GM19468 (cell line): ENCODE measurements around the gene SLC25A13.
A peak's percentile ranks its signal among the peaks of the same experiment; 100 is the strongest.
"Not testable (repeated sequence)": the region's sequence is repeated elsewhere in the genome, so short reads cannot be mapped to it uniquely, and the experiment has no call there.

ENCODE experiments used
- ATAC-seq: cut with Tn5 transposase; IDR thresholded peaks from one replicate; pipeline ENCODE4 v1.9.1; 2021; ENCODE audit warnings: mild to moderate bottlenecking, moderate library complexity, moderate number of reproducible peaks; ENCODE audit not compliant: unreplicated experiment; ENCODE audit errors: extremely low read depth

Gene SLC25A13

DNA sequence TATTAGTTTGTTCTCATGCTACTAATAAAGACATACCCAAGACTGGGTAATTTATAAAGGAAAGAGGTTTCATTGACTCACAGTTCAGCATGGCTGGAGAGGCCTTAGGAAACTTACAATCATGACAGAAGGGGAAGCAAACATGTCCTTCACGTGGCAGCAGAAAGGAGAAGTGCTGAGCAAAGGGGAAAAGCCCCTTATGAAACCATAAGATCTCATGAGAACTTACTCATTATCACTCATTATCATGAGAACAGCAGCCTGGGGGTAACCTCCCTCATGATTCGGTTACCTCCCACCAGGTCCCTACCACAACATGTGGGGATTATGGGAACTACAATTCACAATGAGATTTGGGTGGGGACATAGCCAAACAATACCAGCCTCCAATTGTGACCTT is 4.9 kb upstream of the SLC25A13 start:
- ATAC-seq = not testable (repeated sequence)

DNA sequence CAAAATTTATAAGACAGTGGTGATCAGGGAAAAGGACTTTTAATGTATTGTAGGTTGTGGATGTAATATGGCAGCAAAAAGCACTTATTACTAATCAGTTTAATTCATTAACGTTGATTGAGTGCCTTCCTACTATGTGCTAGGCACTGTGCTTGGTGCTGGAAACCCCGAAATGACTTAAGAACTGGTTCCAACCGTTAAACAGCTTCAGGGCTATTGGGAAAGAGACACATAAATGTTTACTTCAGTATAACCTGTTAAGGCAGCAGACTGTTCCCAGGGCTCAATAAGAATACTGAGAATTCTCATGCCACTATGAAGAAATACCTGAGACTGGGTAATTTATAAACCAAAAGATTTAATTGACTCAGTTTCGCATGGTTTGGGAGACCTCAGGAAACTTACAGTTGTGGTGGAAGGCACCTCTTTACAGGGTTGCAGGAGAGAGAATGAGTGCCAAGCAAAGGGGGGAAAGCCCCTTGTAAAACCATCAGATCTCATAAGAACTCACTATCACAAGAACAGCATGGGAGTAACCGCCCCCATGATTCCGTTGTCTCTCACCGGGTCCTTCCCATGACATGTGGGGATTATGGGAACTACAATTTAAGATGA is 1.1 kb upstream of the SLC25A13 start:
- ATAC-seq = no peak

DNA sequence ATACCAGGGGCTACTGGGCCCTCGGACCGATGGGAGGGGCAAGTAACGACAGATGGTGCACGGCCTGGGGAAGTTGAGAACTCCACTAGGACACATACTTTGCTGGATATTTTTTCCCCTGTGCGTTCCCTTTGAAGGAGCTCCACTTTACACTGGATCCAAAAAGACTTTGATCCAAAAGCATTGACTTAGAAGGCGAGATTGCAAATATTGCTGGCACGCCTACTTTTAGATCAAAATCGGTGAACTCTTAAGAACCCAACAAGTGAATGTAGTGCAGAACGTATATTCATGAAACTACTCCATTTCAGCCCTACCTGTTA is 436 bp upstream of the SLC25A13 start:
- no peak for ATAC-seq

DNA sequence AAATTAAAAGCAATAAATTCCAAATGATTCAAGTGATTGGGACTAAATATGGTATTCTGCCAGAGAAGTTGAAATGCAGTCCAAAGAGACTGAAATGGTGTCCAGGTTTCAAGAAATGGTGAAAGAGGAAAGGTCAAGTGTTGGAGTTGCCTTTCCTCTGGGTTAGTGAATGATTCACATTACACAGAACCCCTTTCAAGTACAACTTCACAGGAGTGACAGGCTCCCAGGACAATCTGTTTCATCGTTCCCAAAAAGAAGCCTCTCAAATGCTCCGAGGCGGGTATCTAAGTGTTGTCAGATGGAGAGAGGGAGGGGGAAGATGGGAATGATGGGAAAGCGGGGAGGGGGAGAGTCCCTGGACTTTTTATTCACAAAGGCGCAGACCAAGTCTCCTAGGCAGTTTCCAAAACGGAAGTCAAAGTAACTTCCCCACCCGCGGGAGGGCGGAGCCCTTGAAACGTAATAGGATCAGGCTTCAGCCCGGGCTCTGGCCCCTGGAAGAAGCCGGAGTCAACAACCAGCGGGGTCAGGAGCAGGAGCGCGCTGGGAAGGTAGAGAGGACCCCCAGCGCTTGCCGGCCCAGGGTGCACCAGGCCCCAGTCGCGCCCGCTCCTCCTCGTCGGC is 754 bp downstream of the SLC25A13 start:
- peak; percentile 9 for ATAC-seq

DNA sequence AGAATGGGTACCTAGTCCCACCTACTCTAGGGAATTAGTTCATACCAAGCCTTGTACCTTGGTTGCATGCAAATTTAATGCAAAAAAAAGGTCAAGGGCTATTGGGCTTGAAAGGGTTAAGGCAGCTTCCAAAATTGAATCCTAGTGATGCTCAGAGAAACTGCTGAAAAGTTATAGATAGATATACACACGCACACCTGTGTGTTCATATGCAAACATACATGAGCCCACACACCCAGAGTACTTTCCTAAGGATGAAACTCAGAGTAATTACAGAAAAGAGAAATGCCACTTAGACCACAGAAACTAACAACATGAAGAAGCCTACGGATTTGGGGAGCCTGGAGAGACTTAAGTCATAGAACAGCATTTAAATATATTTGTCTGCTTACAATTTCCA is 1.5 kb downstream of the SLC25A13 start:
- peak; percentile 43 for ATAC-seq

DNA sequence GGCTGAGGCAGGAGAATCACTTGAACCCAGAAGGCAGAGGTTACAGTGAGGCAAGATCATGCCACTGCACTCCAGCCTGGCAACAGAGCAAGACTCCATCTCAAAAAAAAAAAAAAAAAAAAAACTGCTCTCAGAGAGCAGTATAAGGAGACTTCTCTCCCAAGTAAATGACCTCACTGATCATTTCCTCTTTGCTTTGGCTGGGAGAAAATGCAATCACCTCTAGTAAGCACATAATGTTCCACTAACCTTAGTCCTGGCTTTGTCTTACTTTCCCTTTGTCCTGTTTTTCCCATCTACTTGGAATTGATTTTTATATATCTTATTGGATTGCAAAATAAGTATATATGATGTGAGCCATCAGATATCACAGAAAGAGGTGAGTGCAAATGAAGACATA is 2.5 kb downstream of the SLC25A13 start:
- no peak for ATAC-seq

DNA sequence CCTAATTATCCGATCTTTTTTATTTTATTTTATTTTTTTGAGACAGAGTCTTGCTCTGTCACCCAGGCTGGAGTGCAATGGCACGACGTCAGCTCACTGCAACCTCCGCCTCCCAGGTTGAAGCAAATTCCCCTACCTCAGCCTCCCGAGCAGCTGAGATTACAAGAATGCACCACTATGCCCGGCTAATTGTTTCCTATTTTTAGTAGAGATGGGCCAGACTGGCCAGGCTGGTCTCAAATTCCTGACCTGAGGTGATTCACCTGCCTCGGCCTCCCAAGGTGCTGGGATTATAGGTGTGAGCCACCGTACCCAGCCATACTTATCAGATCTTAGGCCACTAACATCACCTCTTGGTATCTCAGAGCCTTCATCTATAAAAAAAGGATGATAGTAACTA is 4.9 kb downstream of the SLC25A13 start:
- ATAC-seq = no peak

DNA sequence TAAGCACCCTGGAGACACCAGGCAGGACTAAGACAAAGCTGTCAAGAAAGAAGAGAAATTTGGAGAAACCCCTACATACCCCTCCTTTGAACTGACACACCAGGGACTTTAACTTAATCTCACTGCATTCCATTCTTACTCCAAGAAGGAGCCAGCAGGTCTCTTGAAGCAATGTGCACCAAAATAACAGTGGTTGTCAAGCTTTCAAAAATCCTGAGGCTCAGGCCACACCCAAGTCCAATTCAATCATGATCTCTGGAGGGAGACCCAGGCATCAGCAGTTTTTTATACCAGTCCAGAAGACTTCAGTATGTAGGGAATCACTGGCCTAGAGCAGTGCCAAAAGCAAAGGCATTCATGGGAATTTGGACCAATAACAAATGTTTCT is 6.8 kb downstream of the SLC25A13 start:
- ATAC-seq = no peak

DNA sequence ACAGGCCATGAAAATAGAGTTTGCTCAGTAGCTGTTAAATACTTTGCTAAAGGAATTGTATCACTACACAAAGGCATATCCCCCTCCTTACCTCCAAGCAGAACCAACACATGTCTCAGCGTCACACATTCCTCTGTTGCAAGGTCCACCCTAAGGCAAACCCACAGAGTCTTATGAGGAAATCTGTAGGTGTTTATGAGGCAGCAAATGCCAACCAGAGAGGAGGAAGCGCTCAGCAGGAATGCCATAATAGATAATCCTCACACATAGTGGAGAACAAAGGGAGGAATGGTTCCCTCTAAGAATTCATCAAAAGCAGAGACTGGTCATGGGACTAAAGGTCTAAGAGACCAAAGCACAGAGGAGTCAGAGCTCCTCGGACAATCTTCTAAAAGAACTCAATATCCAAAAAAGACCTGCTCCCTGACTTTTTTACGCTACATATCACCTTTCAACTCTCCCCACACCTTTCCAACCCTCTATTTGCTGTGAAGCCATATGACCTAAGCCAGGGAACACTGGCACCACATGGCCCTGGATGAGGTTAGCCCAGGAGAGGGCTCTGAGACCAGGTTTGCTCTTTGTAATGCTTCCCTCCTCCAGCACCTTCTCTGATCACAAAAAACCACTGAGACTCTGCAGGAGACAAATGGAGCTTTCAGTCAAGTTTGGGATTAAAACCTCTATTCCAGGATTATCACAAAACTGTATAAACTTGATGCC is 7.3 kb downstream of the SLC25A13 start:
- ATAC-seq = no peak

DNA sequence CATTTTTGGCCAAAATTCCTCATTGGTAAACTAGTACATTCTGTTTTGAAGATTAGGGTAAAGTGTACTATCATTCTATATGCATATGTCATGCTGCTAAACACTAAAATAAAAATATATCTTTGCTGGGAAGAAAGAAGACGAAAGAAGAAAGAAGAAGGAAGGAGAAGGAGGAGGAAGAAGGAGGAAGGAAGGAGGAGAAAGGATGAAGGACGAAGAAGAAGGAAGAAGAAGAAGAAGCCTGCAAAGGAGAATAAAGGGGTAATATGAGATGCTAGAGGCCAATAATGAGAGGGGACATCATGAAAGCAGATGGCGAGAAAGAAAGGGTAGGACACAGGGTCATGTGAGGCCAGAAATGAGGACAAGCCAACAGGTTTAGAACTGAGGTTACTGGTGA is 8.0 kb downstream of the SLC25A13 start:
- no peak for ATAC-seq

DNA sequence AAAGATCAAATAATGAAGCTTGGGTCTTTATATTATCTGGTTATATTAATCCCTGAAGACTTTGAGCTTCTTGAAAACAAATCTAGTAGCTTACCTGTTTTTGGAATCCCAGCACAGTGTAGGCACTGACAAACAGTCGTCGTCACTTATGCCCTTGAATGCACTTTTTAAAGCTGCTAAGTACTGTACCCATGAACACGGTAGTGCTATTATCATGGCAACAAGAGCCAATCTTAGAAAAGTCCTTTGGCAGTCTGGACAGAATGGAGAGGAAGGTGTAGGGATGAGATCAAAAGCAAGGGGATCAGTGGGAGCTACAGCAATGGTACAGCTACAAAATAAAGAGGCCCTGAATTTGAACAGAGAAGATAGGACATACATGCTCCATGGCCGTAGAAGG is 9.4 kb downstream of the SLC25A13 start:
- no peak for ATAC-seq

DNA sequence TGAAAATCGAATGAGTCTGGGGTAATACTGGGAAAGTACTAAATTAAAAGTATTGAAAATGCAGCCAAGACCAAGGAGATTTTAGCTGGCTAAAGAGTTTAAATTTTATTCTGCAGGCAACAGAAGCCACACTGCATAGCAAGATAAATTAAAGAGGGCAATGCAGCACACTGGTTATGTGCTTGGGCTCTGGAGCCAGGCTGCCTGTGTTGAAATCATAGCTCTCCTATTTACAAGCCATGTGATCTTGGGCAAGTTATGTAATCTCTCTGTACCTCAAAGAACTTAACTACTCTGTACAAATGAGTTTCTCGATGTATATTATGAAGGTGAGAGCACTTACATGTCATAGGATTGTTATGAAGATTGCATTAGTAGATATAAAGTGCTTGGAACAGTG is 9.9 kb downstream of the SLC25A13 start:
- no peak for ATAC-seq

DNA sequence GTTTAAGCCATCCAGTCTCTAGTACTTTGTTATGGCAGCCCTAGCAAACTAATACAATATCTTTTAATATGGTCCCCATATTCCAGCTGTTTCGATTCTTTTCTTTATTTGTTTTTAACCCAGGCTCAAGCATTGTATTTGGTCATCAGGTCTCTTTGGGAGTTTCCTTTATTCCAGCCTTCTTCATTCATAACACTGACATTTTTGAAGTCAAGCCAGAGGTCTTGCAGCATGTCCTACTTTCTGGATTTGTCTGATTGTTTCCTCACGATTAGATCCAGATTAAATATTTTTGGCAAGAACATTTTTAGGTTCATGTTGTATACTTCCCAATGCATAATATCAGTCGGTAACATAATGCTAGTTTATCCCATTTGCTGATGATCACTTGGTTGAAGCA is 11.8 kb downstream of the SLC25A13 start:
- ATAC-seq = no peak

DNA sequence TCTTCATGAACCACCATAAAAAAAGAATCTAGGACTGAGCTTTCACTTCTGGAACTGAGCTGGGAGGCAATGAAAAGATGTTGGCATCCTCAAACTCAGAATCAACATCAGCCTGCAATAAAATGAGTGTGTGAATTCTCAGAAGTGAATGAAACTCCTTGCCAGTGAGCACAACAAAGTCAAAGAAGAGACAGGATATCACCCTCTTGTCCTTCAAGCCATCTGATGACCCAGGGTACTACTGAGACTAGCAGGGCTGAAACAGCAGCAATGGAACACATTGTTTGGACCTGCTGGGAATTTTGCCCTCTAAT is 13.0 kb downstream of the SLC25A13 start:
- ATAC-seq = no peak

DNA sequence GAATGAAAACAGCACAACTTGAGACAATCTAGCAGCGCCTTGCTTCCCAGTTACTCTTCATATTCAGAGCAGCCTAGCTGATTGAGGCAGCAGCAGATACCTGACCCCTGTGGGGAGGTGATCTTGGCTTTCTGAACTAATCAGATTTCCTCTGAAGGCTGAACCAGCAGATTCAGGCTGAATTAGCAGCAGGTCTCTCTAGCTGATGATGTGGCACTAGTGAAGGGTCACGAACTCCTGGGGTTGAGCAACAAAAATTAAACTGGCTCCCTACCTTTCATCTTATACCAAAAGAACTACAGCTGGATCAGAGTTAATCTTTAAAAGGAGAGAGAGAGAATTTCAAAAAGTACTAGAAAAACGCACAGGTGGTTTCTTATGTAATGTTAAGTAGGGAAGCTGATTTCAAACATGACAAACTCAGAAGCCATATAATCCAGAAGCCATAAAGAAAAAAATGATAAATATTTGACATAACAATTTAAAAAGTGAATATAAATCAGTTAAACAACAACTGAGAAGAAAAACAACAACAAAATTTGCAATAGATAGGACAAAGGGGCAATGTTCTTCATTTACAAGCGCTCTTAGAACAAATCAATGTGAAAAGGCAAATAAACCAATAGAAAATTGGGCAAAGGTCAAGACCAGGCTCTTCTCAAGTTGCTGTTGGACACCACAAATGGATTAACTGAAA is 13.5 kb downstream of the SLC25A13 start:
- ATAC-seq = no peak

DNA sequence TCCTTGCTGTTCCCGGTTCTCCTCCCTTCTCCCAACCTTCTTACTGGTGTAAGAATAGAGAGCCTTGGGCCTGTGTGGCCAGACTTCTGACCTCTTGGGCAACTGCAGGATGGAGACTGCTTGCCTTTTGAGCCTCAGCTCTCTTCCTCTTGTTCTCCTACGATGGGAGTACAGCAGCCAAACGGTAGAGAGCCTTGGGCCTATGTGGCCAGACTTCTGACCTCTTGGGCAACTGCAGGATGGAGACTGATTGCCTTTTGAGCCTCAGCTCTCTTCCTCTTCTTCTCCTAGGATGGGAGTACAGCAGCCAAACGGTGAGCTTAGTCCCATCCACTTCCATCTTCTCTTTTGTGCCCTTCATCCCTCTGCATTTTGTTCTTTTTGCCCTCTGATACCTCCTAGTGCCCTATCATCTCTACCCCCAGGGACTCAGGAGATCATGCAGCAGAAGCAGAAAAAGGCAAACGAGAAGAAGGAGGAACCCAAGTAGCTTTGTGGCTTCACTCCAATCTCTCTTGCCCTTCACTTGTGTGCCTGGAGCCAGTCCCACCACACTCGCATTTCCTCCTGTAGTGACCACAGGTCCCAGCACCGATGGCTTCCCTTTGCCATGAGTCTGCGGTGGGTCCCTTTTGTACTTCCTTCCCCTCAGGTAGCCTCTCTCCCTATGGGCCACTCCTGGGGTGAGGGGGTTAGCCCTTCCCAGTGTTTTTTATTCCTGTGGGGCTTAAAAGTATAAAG is 15.3 kb downstream of the SLC25A13 start:
- ATAC-seq = no peak

DNA sequence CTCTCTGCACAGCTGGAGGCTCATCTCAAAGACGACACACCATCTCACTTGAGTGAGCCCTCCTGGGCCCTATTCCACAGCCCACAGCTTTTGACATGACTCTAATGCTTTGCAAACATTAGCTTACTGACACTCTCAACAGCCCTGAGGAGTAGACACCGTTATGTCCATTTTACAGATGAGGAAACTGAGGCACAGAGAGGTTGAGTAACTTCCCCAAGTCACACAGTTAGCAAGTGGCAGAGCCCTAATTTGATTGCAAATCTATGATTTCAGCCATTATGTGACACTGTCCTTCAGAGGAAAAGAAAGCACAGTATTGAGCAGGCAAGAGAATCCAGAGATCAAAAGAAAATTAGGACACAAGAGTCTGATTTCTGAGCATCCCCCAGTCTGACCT is 16.0 kb downstream of the SLC25A13 start:
- ATAC-seq = no peak

DNA sequence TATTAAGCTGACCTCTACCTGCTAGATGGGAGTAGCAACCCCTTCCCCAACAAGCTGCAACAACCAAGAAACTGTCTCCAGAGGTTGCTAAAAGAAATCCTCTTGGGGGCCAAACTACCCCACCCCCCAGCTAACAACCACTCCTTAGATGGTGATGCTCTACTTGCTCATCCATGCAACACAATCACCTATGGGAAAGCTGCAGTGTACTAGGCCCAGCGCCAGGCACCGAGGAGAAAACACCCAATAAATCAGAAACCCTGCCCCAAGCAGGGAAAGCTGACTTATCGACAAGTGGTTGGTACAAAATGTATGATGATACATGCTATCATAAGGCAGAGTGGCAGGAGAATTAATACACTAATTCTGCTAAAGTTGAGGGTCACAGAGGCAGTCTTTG is 17.3 kb downstream of the SLC25A13 start:
- ATAC-seq = no peak

DNA sequence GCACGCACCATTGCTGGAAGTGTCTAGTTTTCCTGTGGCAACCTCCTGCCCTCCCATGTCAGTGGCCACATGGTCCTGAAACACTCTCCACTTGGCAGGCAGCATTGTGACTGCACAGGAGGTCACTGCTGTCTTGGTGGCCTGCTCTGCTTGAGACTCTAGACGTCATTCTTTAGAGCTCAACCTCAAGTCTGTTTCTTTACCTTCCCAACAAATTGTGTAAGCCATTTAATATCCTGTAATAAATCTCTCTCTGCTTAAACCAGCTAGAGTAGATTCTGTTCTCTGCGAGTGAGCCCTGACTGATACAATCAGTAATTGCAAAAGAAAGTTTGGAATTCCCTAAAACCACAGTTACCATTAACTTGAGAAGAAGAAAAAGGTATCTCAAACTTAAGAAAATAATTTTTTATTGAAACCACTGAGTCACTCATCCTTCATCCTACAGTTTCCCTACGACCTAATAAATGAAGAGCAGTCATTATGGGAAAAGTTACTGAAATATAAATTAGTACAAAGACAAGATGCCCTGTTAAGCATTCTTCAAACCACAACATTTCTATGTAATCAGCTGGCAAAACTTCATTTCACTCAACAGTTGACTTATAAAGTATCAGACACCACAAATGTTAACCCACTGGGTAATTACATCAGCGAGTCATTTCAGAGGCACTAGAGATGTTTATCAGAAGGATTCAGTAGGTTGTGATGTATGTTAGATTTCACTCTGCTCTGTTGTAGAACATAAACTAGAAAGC is 18.0 kb downstream of the SLC25A13 start:
- no peak for ATAC-seq

DNA sequence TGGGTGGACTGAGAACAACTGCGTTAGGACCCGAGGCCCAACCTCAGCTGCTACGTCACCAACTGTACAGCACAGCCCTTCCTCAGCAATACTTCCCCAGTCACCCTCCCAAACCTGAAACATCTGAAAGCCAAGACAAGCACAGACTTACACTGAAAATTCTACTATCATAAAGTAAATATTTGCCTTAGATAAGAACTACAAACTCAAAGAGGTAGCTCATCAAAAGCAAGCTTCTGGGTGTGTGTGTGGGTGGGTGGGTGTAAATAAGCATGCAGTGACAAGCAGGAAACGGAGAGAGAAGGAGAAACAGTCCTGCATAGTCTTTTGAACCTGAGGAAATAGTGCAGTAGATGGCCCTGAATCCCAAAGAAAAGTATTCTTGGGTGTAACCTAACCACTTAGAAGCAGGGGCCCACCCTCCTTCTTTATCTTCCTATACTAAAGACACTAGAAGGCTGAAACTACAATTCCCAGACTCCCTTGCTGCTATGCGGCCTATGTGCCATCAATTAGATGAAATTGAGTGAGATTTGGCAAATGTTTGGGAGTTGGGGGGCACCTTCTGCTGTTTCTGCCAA is 18.7 kb downstream of the SLC25A13 start:
- no peak for ATAC-seq
